GM12872 (cell line): Measurements from ENCODE around the gene POFUT1.

Experiments
- TF ChIP-seq, protein P1 (sequence below): IDR thresholded peaks from 3 replicates; pipeline ENCODE4 v1.5.1; 2011; ENCODE audit warnings: low read depth, mild to moderate bottlenecking, low read length, moderate library complexity; ENCODE audit not compliant: insufficient read depth

Gene POFUT1

DNA sequence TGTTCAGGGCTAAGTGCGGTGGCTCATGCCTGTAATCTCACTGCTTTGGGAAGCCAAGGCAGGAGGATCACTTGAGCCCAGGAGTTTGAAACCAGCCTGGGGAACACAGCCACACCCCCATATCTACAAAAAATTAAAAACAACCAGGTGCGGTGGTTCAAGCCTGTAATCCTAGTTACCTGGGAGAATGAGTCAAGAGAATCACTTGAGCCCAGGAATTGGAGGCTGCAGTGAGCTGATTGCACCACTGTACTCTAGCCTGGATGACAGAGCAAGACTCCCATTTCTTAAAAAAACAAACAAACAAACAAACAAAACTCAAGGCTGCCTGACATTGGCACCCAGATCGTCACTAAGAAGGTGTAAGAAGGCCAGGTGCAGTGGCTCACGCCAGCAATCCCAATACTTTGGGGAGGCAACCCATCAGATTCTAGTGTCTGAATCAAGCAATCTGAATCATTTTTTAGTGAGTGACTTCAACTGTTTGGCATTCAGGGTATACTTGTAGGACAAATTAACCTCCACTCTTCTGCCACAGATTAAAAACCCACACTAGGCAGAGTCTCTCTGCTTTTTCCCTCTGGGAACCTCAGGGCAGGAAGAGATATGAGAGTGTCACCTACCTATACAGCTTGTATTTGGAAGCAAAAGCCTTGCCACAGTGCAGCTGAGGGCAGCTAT is 6.2 kb upstream of the POFUT1 start:
- TF ChIP-seq, protein P1, sequence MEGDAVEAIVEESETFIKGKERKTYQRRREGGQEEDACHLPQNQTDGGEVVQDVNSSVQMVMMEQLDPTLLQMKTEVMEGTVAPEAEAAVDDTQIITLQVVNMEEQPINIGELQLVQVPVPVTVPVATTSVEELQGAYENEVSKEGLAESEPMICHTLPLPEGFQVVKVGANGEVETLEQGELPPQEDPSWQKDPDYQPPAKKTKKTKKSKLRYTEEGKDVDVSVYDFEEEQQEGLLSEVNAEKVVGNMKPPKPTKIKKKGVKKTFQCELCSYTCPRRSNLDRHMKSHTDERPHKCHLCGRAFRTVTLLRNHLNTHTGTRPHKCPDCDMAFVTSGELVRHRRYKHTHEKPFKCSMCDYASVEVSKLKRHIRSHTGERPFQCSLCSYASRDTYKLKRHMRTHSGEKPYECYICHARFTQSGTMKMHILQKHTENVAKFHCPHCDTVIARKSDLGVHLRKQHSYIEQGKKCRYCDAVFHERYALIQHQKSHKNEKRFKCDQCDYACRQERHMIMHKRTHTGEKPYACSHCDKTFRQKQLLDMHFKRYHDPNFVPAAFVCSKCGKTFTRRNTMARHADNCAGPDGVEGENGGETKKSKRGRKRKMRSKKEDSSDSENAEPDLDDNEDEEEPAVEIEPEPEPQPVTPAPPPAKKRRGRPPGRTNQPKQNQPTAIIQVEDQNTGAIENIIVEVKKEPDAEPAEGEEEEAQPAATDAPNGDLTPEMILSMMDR: no peak

- TF ChIP-seq, protein P1: no peak
These were observed 5.7 kb upstream of the POFUT1 start for GRCh38 chr20:32201977-32202363.

- TF ChIP-seq, protein P1: no peak
These were observed 4.1 kb upstream of the POFUT1 start for GRCh38 chr20:32203356-32204204.

GRCh38 chr20:32204205-32205109 is 3.2 kb upstream of the POFUT1 start:
- TF ChIP-seq, protein P1: no peak

- TF ChIP-seq, protein P1: no peak
These were observed 2.4 kb upstream of the POFUT1 start for GRCh38 chr20:32205110-32205842.

DNA sequence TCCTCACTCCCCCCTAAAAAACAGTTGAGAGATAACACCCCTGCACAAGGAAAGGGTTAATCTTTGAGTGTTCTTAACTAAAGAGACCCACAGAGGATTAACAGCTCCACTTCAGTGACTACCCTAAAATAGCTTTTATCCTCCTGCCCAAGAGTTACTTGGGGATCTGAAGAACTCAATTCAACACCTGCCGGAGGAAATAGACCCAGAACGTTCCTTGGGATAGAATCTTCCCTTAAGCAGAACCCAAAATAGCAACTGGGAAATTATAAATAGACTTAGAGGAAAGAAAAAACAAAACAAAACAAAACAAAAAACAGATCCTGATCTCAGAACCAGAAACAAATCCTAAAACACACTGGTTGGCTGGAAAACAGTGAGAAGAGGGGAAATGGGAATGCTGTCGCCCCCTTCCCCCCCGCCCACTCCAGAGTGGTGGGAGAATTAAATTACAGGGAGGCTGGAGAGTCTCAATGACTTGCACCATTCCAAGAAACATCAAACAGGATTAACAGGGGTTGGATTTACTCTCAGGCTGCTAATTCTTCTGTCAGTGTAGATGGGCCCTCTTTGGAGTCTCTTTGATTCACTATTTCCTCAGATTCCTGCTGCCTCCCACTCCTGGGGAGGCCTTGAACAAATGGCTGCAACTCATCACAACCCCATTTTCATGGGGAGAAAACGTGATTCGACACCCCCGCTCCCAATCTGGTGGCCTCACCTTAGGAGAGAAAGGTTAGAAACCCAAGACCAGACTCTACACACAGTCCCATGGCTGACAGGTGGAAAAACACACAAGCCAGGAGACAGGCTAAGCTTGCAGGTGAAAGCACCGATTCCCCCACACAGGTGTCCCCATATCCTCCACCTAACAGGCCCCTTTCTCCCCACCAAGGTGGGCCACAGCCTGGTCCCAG is 1.6 kb upstream of the POFUT1 start:
- TF ChIP-seq, protein P1: no peak
